ENCODE data around the gene IL17RC.

The IL17RC gene

GRCh38 chr3:9901967-9902366 lies 14.9 kb upstream of the IL17RC start:
- no peak overlapping the region for H3K4me3 ChIP-seq (ENCODE audit: low read depth, low read length)
- in situ Hi-C loops (cut with HindIII; ENCODE audit: low sequenced_read_pairs): no loop called here
- no peak for DNase-seq (ENCODE audit: low read depth, low spot score)
- TF ChIP-seq CTCF (IDR thresholded peaks at IDR 0.05; ENCODE audit: low read depth, low read length): no peak

GRCh38 chr3:9902372-9903237 lies 14.3 kb upstream of the IL17RC start, which contains the start of gene IL17RE:
IL17RE (plus strand) TSS chr3:9902848; CDS start chr3:9902933, 85 bp downstream.
- in situ Hi-C loops (cut with HindIII; ENCODE audit: low sequenced_read_pairs): no loop called here
- no peak for DNase-seq (ENCODE audit: low read depth, low spot score)
- TF ChIP-seq CTCF (IDR thresholded peaks at IDR 0.05; ENCODE audit: low read depth, low read length): no peak
- H3K4me3 ChIP-seq (ENCODE audit: low read depth, low read length): no peak within 1 kb of the TSS

- H3K4me3 ChIP-seq (ENCODE audit: low read depth, low read length): no peak overlapping the region
- in situ Hi-C loops (cut with HindIII; ENCODE audit: low sequenced_read_pairs): no loop called here
- peak; percentile 15 for DNase-seq (ENCODE audit: low read depth, low spot score)
- no peak for TF ChIP-seq CTCF (IDR thresholded peaks at IDR 0.05; ENCODE audit: low read depth, low read length)
Measured at GRCh38 chr3:9903238-9903624, 13.7 kb upstream of the IL17RC start.

- DNase-seq (ENCODE audit: low read depth, low spot score): no peak
- in situ Hi-C loops (cut with HindIII; ENCODE audit: low sequenced_read_pairs): no loop called here
- H3K4me3 ChIP-seq (ENCODE audit: low read depth, low read length): no peak overlapping the region
- TF ChIP-seq CTCF (IDR thresholded peaks at IDR 0.05; ENCODE audit: low read depth, low read length): no peak
Measured at GRCh38 chr3:9903904-9904303, 13.0 kb upstream of the IL17RC start.

- H3K4me3 ChIP-seq (ENCODE audit: low read depth, low read length): no peak overlapping the region
- in situ Hi-C loops (cut with HindIII; ENCODE audit: low sequenced_read_pairs): no loop called here
- no peak for TF ChIP-seq CTCF (IDR thresholded peaks at IDR 0.05; ENCODE audit: low read depth, low read length)
- DNase-seq (ENCODE audit: low read depth, low spot score): no peak
Measured at GRCh38 chr3:9906480-9906879, 10.4 kb upstream of the IL17RC start.

GRCh38 chr3:9908286-9908685 lies 8.6 kb upstream of the IL17RC start:
- no peak overlapping the region for H3K4me3 ChIP-seq (ENCODE audit: low read depth, low read length)
- in situ Hi-C loops (cut with HindIII; ENCODE audit: low sequenced_read_pairs): no loop called here
- TF ChIP-seq CTCF (IDR thresholded peaks at IDR 0.05; ENCODE audit: low read depth, low read length): no peak
- no peak for DNase-seq (ENCODE audit: low read depth, low spot score)

Data from astrocyte of the spinal cord (primary cell).